Mesenchymal stem cell (in vitro differentiated cells and primary cell): Measurements from ENCODE around the gene SLX4.
A peak's percentile ranks its signal among the peaks of the same experiment; 100 is the strongest.

ENCODE experiments used
- DNase-seq: peaks from one replicate; pipeline ENCODE4 v3.0.0-alpha.2; 2013
- H2AFZ ChIP-seq: one replicate; pipeline ENCODE4 v1.6.1; 2013; ENCODE audit warnings: low read depth, mild to moderate bottlenecking, control low read depth, inconsistent platforms, low read length, moderate library complexity
- H2AK5ac ChIP-seq: 2 replicates; pipeline ENCODE4 v1.6.1; 2013; ENCODE audit warnings: low read length, moderate library complexity, mild to moderate bottlenecking, inconsistent platforms; ENCODE audit not compliant: severe bottlenecking
- H2BK120ac ChIP-seq: one replicate; pipeline ENCODE4 v1.6.1; 2013; ENCODE audit warnings: low read depth, mild to moderate bottlenecking, inconsistent platforms, low read length, moderate library complexity
- H2BK12ac ChIP-seq, 2 experiments: one replicate each; pipeline ENCODE4 v1.6.1; 2013; ENCODE audit warnings: inconsistent platforms in 2 of 2, low read length in 2 of 2, mild to moderate bottlenecking in 2 of 2, moderate library complexity in 2 of 2, control low read depth in 1 of 2
- H2BK15ac ChIP-seq: one replicate; pipeline ENCODE4 v1.6.1; 2013; ENCODE audit warnings: mild to moderate bottlenecking, low read depth, inconsistent platforms; ENCODE audit not compliant: poor library complexity, severe bottlenecking
- H2BK5ac ChIP-seq: 2 replicates; pipeline ENCODE4 v1.6.1; 2013; ENCODE audit warnings: low read depth, mild to moderate bottlenecking, low read length, control low read depth, inconsistent platforms; ENCODE audit not compliant: poor library complexity, severe bottlenecking
- H3K14ac ChIP-seq, 2 experiments: one replicate each; pipeline ENCODE4 v1.6.1; 2013; ENCODE audit warnings: inconsistent platforms in 2 of 2, low read length in 2 of 2, control low read depth in 1 of 2, mild to moderate bottlenecking in 1 of 2, moderate library complexity in 1 of 2
- H3K18ac ChIP-seq, 2 experiments: one replicate each; pipeline ENCODE4 v1.6.1; 2013; ENCODE audit warnings: inconsistent platforms in 2 of 2, low read length in 2 of 2, control low read depth in 1 of 2, low read depth in 1 of 2, mild to moderate bottlenecking in 1 of 2
- H3K23ac ChIP-seq, 2 experiments: one replicate each; pipeline ENCODE4 v1.6.1; 2013; ENCODE audit warnings: inconsistent platforms in 2 of 2, low read length in 2 of 2, mild to moderate bottlenecking in 2 of 2, moderate library complexity in 2 of 2, control low read depth in 1 of 2
- H3K27ac ChIP-seq: 2 replicates; pipeline ENCODE4 v1.5.1; 2013; ENCODE audit warnings: mild to moderate bottlenecking, moderate library complexity, low read length, control low read depth, inconsistent platforms; ENCODE audit not compliant: poor library complexity, severe bottlenecking
- H3K27me3 ChIP-seq, 2 experiments: 2 replicates each; pipeline versions ENCODE4 v1.6.1 to v1.7.0; 2013; ENCODE audit warnings: low read length in 2 of 2, mild to moderate bottlenecking in 2 of 2, moderate library complexity in 2 of 2, control low read depth in 1 of 2, inconsistent platforms in 1 of 2; ENCODE audit not compliant: control insufficient read depth in 1 of 2, insufficient read depth in 1 of 2
- H3K36me3 ChIP-seq, 2 experiments: 2 replicates each; pipeline versions ENCODE4 v1.6.1 to v1.7.0; 2013; ENCODE audit warnings: low read length in 2 of 2, control low read depth in 1 of 2, inconsistent platforms in 1 of 2, low read depth in 1 of 2, mild to moderate bottlenecking in 1 of 2; ENCODE audit not compliant: insufficient read depth in 2 of 2, control insufficient read depth in 1 of 2
- H3K4ac ChIP-seq, 2 experiments: one replicate each; pipeline ENCODE4 v1.6.1; 2013; ENCODE audit warnings: inconsistent platforms in 2 of 2, low read length in 2 of 2, mild to moderate bottlenecking in 2 of 2, moderate library complexity in 2 of 2, control low read depth in 1 of 2, low read depth in 1 of 2
- H3K4me1 ChIP-seq: 2 replicates; pipeline ENCODE4 v1.6.1; 2013; ENCODE audit warnings: low read depth, low read length, control low read depth; ENCODE audit not compliant: control insufficient read depth, insufficient read depth
- H3K4me2 ChIP-seq: 2 replicates; pipeline ENCODE4 v1.6.1; 2013; ENCODE audit warnings: low read length, mild to moderate bottlenecking, inconsistent platforms; ENCODE audit not compliant: poor library complexity, severe bottlenecking
- H3K4me3 ChIP-seq, 2 experiments: 2 replicates each; pipeline versions ENCODE4 v1.5.1 to v1.7.0; 2013; ENCODE audit warnings: low read length in 2 of 2, mild to moderate bottlenecking in 2 of 2, control low read depth in 1 of 2, low read depth in 1 of 2; ENCODE audit not compliant: insufficient read depth in 1 of 2
- H3K79me1 ChIP-seq: replicated peaks from 2 replicates; pipeline ENCODE4 v1.6.1; 2013; ENCODE audit warnings: mild to moderate bottlenecking, control low read depth, low read length, inconsistent platforms; ENCODE audit not compliant: poor library complexity, severe bottlenecking
- H3K9ac ChIP-seq: 2 replicates; pipeline ENCODE4 v1.7.0; 2013; ENCODE audit warnings: mild to moderate bottlenecking, low read length, moderate library complexity
- H3K9me3 ChIP-seq: 2 replicates; pipeline ENCODE4 v1.7.0; 2013; ENCODE audit warnings: mild to moderate bottlenecking, low read length; ENCODE audit not compliant: control insufficient read depth
- H4K8ac ChIP-seq: one replicate; pipeline ENCODE4 v1.6.1; 2013; ENCODE audit warnings: inconsistent platforms, mild to moderate bottlenecking, low read length, moderate library complexity
- H4K91ac ChIP-seq: one replicate; pipeline ENCODE4 v1.6.1; 2013; ENCODE audit warnings: mild to moderate bottlenecking, low read length, inconsistent platforms
- WGBS: methylation state at CpG from one replicate; pipeline ENCODE4 v1.1.7; 2013; ENCODE audit warnings: mixed read lengths; 5-methylcytosine and 5-hydroxymethylcytosine counted together

SLX4 gene

GRCh38 chr16:3594316-3595109, 16.9 kb downstream of the SLX4 start:
- peaks cover 2% of the 10 kb centered on the region for H3K9me3 ChIP-seq
- no peak overlapping the region for H2BK15ac ChIP-seq
- H3K18ac ChIP-seq, result no peak overlapping the region
- DNase-seq, result no peak
- no peaks in the 10 kb centered on the region for H3K79me1 ChIP-seq
- H2BK5ac ChIP-seq, result no peak overlapping the region
- H3K27ac ChIP-seq, result no peak overlapping the region
- H3K4me2 ChIP-seq, result no peak overlapping the region
- H3K4me1 ChIP-seq, result peaks cover 1% of the 10 kb centered on the region
- no peak overlapping the region for H4K8ac ChIP-seq
- H3K23ac ChIP-seq, result no peak overlapping the region
- peaks cover 27 to 80% of the 10 kb centered on the region in 2 experiments for H3K36me3 ChIP-seq
- no peak overlapping the region for H3K9ac ChIP-seq
- no peak overlapping the region for H2AFZ ChIP-seq
- H2BK12ac ChIP-seq, result no peak overlapping the region
- H2BK120ac ChIP-seq, result no peak overlapping the region
- H3K4ac ChIP-seq, result no peak overlapping the region
- H2AK5ac ChIP-seq, result no peak overlapping the region
- H3K4me3 ChIP-seq, result no peak overlapping the region
- WGBS, result 97% methylated on average over 22 of the region's 22 CpGs
- no peaks in the 10 kb centered on the region for H3K27me3 ChIP-seq
- no peak overlapping the region for H3K14ac ChIP-seq
- H4K91ac ChIP-seq, result peak overlapping the region; percentile 7

- H3K36me3 ChIP-seq, result peaks cover 26 to 79% of the 10 kb centered on the region in 2 experiments
Measured at GRCh38 chr16:3592559-3592958, 18.8 kb downstream of the SLX4 start.

GRCh38 chr16:3591991-3592390, 19.4 kb downstream of the SLX4 start:
- no peak overlapping the region for H3K18ac ChIP-seq
- no peak overlapping the region for H3K4ac ChIP-seq
- no peak overlapping the region for H2BK120ac ChIP-seq
- no peaks in the 10 kb centered on the region for H3K27me3 ChIP-seq
- no peak overlapping the region for H3K14ac ChIP-seq
- H2BK15ac ChIP-seq, result no peak overlapping the region
- no peak overlapping the region for H2AFZ ChIP-seq
- no peak overlapping the region for H3K27ac ChIP-seq
- no peak for DNase-seq
- H2BK5ac ChIP-seq, result no peak overlapping the region
- H3K79me1 ChIP-seq, result no peaks in the 10 kb centered on the region
- H3K4me1 ChIP-seq, result peaks cover 1% of the 10 kb centered on the region
- no peak overlapping the region for H4K91ac ChIP-seq
- H3K4me3 ChIP-seq, result no peak overlapping the region
- H2BK12ac ChIP-seq, result no peak overlapping the region
- H3K4me2 ChIP-seq, result no peak overlapping the region
- no peak overlapping the region for H2AK5ac ChIP-seq
- H3K9me3 ChIP-seq, result no peaks in the 10 kb centered on the region
- WGBS, result 97% methylated on average over 6 of the region's 6 CpGs
- no peak overlapping the region for H3K9ac ChIP-seq
- no peak overlapping the region for H3K23ac ChIP-seq
- peaks cover 26 to 78% of the 10 kb centered on the region in 2 experiments for H3K36me3 ChIP-seq
- H4K8ac ChIP-seq, result no peak overlapping the region

More at GRCh38 chr16:3592559-3592958, 18.8 kb downstream of the SLX4 start:
- no peak overlapping the region for H2BK120ac ChIP-seq
- no peaks in the 10 kb centered on the region for H3K27me3 ChIP-seq
- no peak overlapping the region for H2AFZ ChIP-seq
- 97% methylated on average over 12 of the region's 12 CpGs for WGBS
- H3K4me3 ChIP-seq, result no peak overlapping the region
- H4K91ac ChIP-seq, result no peak overlapping the region
- H3K27ac ChIP-seq, result no peak overlapping the region
- no peak overlapping the region for H3K18ac ChIP-seq
- H3K9ac ChIP-seq, result no peak overlapping the region
- DNase-seq, result no peak
- peaks cover 1% of the 10 kb centered on the region for H3K4me1 ChIP-seq
- H2AK5ac ChIP-seq, result no peak overlapping the region
- H2BK15ac ChIP-seq, result no peak overlapping the region
- no peak overlapping the region for H2BK5ac ChIP-seq
- no peak overlapping the region for H3K4me2 ChIP-seq
- H2BK12ac ChIP-seq, result no peak overlapping the region
- no peaks in the 10 kb centered on the region for H3K79me1 ChIP-seq
- no peak overlapping the region for H3K23ac ChIP-seq
- no peaks in the 10 kb centered on the region for H3K9me3 ChIP-seq
- no peak overlapping the region for H4K8ac ChIP-seq
- H3K4ac ChIP-seq, result no peak overlapping the region
- H3K14ac ChIP-seq, result no peak overlapping the region

GRCh38 chr16:3591436-3591803, 20.0 kb downstream of the SLX4 start:
- H2AK5ac ChIP-seq, result no peak overlapping the region
- H3K27me3 ChIP-seq, result no peaks in the 10 kb centered on the region
- H2AFZ ChIP-seq, result no peak overlapping the region
- no peak overlapping the region for H3K27ac ChIP-seq
- H3K4me3 ChIP-seq, result no peak overlapping the region
- H3K23ac ChIP-seq, result no peak overlapping the region
- H3K4me1 ChIP-seq, result peaks cover 1% of the 10 kb centered on the region
- no peak overlapping the region for H4K8ac ChIP-seq
- H2BK120ac ChIP-seq, result no peak overlapping the region
- H3K36me3 ChIP-seq, result peaks cover 26 to 76% of the 10 kb centered on the region in 2 experiments
- no peak overlapping the region for H3K9ac ChIP-seq
- H2BK5ac ChIP-seq, result no peak overlapping the region
- no peaks in the 10 kb centered on the region for H3K9me3 ChIP-seq
- DNase-seq, result no peak
- no peak overlapping the region for H4K91ac ChIP-seq
- H3K79me1 ChIP-seq, result no peaks in the 10 kb centered on the region
- no peak overlapping the region for H3K18ac ChIP-seq
- H3K4ac ChIP-seq, result no peak overlapping the region
- 98% methylated on average over 5 of the region's 5 CpGs for WGBS
- H2BK15ac ChIP-seq, result no peak overlapping the region
- H2BK12ac ChIP-seq, result no peak overlapping the region
- H3K4me2 ChIP-seq, result no peak overlapping the region
- no peak overlapping the region for H3K14ac ChIP-seq
